ENCODE results near the gene C22orf42. TPM values are rescaled to one million over a fixed set of nuclear protein-coding genes. Genes with fewer than 3 reads are reported as not detected.
"Not testable (repeated sequence)": the region's sequence is repeated elsewhere in the genome, so short reads cannot be mapped to it uniquely, and the experiment has no call there.

C22orf42 gene
- total RNA-seq, 4 donors from 2014 or later: not detected

DNA sequence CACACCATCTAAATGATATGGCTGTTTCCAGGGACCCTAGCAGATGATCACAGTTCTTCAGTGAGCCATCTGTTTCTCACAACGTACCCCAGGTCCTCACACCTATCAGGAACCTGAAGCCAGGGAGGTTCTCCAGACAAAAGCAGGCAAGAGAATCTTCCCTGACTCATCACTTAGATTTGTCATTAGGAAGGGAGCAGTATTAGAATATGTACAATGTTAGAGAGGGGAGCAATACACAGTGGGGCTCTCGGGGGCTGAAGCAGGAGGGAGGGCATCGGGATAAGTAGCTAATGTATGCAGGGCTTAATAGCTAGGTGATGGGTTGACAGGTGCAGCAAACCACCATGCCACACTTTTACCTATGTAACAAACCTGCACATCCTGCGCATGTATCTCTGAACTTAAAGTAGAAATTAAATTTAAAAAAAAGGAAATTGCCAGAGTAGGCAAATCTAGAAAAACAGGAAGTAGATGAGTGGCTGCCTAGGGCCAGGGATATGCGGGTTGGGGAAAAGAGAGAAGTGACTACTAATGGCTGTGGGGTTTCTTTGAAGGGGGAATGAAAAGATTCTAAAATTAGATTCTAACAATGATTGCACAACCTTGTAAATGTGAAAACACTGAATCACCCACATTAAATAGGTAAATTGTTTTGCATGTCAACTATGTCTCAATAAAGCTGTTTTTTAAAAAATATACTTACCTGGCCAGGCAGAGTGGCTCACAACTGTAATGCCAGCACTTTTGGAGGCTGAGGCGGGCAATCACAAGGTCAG lies 14.4 kb downstream of the C22orf42 start:
- DNase-seq (ENCODE audit: low spot score) (no peak), ATAC-seq (ENCODE audit: low FRiP score) (no peak)
- TF ChIP-seq, protein P1, sequence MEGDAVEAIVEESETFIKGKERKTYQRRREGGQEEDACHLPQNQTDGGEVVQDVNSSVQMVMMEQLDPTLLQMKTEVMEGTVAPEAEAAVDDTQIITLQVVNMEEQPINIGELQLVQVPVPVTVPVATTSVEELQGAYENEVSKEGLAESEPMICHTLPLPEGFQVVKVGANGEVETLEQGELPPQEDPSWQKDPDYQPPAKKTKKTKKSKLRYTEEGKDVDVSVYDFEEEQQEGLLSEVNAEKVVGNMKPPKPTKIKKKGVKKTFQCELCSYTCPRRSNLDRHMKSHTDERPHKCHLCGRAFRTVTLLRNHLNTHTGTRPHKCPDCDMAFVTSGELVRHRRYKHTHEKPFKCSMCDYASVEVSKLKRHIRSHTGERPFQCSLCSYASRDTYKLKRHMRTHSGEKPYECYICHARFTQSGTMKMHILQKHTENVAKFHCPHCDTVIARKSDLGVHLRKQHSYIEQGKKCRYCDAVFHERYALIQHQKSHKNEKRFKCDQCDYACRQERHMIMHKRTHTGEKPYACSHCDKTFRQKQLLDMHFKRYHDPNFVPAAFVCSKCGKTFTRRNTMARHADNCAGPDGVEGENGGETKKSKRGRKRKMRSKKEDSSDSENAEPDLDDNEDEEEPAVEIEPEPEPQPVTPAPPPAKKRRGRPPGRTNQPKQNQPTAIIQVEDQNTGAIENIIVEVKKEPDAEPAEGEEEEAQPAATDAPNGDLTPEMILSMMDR (IDR thresholded peaks at IDR 0.05): no peak

DNA sequence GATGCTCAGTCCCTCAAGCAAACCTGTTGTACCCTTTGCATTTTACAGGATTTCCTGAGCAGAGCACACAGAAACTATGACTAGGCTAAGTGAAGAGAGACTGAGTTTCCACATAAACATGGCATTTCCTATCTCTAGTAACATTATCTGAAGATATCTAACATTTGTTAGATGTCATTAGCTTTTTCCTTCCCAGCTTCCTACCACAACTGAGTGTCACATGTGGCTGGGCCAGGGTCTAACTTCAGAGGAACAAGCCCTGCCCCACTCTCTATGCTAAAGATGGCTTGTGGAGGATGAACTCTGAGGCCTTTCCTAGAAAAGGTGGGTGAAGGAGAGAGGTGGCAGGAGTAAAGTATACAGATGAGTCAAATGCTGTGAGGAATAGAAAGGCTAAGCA lies 16.5 kb downstream of the C22orf42 start:
- DNase-seq (ENCODE audit: low spot score): no peak
- ATAC-seq (ENCODE audit: low FRiP score): no peak
- TF ChIP-seq, protein P1 (IDR thresholded peaks at IDR 0.05): no peak

DNA sequence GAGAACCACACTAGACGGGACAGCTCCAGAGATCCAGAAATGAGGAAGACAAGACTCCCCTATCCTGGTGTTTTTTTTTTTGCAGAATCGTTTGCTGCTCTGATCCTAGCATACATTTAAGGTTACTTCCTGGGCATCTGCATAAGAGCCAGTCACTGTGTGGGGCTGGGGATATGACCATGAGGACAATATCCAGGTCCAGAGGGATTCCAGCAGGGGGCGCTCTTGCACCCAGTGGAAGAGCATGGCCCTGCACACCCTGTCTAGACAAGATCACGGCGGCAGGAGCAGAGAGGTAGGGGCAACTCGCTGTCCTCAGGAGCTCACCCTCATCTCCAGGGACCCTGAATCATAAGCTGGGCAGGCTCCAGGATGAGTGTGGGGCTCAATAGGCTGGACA lies 18.4 kb downstream of the C22orf42 start:
- not testable (repeated sequence) for ATAC-seq (ENCODE audit: low FRiP score); DNase-seq (ENCODE audit: low spot score)

DNA sequence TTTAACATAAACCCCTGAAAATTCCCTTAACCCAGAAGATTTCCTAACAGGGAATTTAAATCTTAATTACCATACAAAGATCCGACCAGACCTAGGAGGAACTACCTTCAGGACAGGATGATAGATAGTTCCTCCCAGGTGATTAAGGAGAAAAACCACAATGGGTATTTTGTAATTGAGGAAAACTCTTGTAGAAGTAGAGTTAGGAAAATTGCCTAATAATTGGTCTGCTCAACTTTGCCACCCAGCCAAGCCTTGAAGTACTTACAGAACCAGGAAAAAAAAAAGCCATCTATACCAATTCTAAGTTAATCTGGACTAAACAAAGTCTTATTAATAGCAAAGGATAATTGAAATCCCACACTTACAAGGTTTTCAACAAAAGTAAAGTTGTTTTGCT lies 20.5 kb downstream of the C22orf42 start:
- DNase-seq (ENCODE audit: low spot score); ATAC-seq (ENCODE audit: low FRiP score): not testable (repeated sequence)

DNA sequence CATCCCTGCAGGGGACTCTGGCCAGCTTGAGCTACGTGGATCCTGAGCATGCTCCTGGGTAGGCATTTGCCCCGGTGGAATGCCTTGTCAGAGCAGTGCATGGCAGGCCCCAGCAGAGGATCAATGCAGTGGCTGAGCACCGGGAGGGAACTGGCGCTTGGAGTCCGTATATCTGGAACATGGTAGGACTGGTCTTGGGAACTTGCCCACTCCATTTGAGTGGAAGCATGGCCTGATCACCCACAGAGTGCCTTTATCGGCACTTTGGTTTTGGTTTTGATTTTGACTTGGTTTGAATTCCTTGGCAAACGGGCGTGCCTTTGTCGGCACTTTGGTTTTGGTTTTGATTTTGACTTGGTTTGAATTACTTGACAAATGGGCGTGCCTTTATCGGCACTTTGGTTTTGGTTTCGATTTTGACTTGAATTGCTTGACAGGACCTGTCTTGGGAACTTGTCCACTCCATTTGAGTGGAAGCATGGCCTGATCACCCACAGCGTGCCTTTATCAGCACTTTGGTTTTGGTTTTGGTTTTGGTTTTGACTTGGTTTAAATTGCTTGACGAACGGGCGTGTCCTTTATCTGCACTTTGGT lies 21.3 kb downstream of the C22orf42 start:
- ATAC-seq (ENCODE audit: low FRiP score); DNase-seq (ENCODE audit: low spot score): not testable (repeated sequence)

DNA sequence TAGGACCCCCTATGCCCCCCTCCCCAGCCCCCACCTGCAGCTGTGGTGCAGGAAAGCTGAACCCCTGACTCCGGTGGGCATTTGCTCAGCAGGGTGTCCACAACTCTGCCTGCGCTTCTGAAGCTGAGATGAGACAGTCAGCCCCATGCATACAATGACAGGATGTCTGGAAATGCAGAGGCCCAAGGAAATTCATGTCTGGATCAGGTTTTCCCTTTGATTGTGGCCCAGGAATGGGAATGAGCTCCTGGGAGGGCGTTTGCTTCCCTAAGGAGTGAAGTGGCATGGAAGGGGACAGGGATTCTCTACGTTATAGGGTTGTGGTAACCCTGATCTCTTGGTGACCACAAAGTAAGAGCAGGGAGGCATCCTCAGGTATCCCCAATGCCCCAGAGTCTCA lies 22.2 kb downstream of the C22orf42 start:
- ATAC-seq (ENCODE audit: low FRiP score); DNase-seq (ENCODE audit: low spot score): not testable (repeated sequence)

DNA sequence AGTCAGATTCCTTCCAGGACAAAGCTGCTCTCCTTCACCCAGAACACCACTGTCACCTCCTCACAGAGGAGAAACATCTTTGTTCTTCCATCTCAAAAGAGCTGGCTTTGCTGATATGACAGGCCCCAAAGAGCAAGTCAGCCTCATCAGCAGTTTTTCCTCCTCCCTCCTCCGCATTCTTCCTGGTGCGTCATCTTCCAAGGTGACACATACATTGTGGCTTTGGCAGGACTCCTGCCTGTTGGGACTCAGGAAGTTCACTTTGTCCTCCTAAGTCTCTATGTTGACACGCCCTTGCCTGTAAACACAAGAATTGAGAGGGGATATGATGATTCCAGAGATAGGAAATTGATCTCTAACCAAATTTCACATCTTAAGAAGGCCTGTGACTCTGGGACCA lies 23.1 kb downstream of the C22orf42 start:
- not testable (repeated sequence) for DNase-seq (ENCODE audit: low spot score); ATAC-seq (ENCODE audit: low FRiP score)

DNA sequence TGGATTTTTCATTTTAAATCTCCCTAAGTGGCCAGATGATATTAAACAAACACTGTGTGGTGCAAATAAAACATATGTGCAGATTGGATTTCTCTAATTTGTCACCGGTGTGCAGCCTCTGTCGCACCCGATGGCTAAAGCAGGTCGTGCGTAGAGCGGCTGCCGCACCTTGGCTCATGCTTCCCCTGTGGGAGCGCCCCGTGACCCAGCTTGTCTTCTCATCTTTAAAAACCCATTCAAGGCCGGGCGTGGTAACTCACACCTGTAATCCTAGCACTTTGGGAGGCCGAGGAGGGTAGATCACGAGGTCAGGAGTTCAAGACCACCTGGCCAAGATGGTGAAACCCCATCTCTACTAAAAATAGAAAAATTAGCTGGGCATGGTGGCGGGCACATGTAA lies 24.3 kb downstream of the C22orf42 start:
- DNase-seq (ENCODE audit: low spot score); ATAC-seq (ENCODE audit: low FRiP score): not testable (repeated sequence)

DNA sequence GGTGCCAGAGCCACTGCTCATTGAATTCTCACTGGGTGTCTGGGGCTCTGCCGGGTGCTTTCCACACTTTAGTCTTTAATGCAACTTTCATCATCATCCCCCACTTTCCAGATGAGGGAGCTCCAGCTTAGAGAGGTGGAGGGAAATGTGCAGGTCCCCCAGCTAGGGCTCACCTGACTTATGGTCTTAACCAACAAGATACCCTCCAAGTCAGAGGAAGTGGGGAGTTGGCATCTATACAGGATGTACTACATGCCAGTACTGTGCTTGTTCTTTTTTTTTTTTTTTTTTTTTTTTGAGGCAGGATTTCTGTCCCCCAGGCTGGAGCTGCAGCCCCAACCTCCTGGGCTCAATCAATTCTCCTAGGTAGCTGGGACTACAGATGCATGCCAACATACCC lies 26.3 kb downstream of the C22orf42 start:
- ATAC-seq (ENCODE audit: low FRiP score) (no peak), DNase-seq (ENCODE audit: low spot score) (no peak)
- TF ChIP-seq, protein P1 (IDR thresholded peaks at IDR 0.05): no peak

DNA sequence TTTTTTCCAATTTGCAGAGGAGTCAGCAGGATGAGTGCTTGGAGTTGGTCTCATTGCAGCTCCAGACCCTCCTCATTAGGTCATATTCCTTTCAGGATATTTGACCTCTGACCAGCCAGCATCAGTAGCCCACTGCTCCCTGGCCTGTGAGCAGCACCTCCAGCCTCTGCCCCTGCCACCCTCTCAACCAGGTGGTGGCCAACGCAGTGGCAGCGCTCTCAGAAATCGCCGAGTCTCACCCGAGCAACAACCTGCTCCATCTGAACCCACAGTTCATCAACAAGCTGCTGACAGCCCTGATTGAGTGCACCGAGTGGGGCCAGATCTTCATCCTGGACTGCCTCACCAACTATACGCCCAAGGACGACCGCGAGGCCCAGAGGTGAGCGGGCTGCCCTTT lies 27.0 kb downstream of the C22orf42 start:
- TF ChIP-seq, protein P1 (IDR thresholded peaks at IDR 0.05): no peak
- ATAC-seq (ENCODE audit: low FRiP score) (no peak), DNase-seq (ENCODE audit: low spot score) (no peak)
